GM18526 (cell line): ENCODE measurements around the gene OPCML.

Source experiments
- POLR2A ChIP-seq: IDR thresholded peaks from 3 replicates; pipeline ENCODE4 v1.6.1; 2011; ENCODE audit not compliant: insufficient read length; ENCODE audit errors: extremely low read depth

Gene OPCML

GRCh38 chr11:132910011-132910760 is 622.1 kb downstream of the OPCML start:
- no peak for TF ChIP-seq POLR2A

- no peak for TF ChIP-seq POLR2A
These were observed 623.2 kb downstream of the OPCML start for GRCh38 chr11:132909021-132909606.

GRCh38 chr11:132908414-132908810 is 623.9 kb downstream of the OPCML start:
- no peak for TF ChIP-seq POLR2A

- no peak for TF ChIP-seq POLR2A
These were observed 624.5 kb downstream of the OPCML start for GRCh38 chr11:132907651-132908413.

GRCh38 chr11:132904607-132905006 is 627.7 kb downstream of the OPCML start:
- TF ChIP-seq POLR2A = no peak

GRCh38 chr11:132904091-132904490 is 628.2 kb downstream of the OPCML start:
- no peak for TF ChIP-seq POLR2A

GRCh38 chr11:132901638-132902471 is 630.4 kb downstream of the OPCML start:
- TF ChIP-seq POLR2A = no peak

GRCh38 chr11:132898676-132899075 is 633.6 kb downstream of the OPCML start:
- no peak for TF ChIP-seq POLR2A

DNA sequence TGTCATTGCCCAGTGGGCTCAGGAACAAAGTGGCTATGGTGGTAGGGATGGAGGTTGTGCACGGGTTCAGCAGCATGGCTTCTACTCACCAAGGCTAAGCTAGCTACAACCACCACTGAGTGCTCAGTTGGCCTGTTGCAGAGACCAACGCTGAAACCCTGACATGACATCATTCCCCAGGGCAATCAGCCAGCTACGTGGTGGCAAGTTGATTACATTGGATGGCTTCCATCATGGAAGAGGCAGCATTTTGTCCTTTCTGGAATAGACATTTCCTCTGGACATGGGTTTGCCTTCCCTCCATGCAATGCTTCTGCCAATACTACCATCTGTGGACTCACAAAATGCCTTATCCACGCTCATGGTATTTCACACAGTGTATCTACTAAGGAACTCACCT is 634.3 kb downstream of the OPCML start:
- no peak for TF ChIP-seq POLR2A

DNA sequence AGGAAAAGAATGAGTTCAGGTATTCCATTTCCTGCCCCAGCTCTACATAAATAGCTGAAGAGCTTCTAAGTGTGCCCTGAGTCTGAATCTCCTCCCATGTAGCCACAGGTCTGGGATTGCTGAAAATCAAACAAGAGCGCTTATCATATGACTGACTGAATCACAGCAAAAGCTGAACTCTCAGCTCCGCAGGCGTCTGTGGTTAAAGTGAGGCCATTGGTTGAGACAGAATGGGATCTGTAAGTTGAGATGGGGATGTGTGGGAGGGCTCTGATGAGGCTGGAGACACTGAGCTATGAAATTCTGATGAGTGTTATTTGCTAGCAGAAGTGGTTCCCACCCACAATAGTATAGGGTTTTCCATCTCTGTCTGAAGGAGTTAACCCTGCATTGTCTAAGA is 637.0 kb downstream of the OPCML start:
- no peak for TF ChIP-seq POLR2A

GRCh38 chr11:132894606-132895005 is 637.7 kb downstream of the OPCML start:
- TF ChIP-seq POLR2A = no peak

- no peak for TF ChIP-seq POLR2A
These were observed 639.4 kb downstream of the OPCML start for GRCh38 chr11:132892876-132893275.

- TF ChIP-seq POLR2A = no peak
These were observed 644.1 kb downstream of the OPCML start for GRCh38 chr11:132888226-132888625.

DNA sequence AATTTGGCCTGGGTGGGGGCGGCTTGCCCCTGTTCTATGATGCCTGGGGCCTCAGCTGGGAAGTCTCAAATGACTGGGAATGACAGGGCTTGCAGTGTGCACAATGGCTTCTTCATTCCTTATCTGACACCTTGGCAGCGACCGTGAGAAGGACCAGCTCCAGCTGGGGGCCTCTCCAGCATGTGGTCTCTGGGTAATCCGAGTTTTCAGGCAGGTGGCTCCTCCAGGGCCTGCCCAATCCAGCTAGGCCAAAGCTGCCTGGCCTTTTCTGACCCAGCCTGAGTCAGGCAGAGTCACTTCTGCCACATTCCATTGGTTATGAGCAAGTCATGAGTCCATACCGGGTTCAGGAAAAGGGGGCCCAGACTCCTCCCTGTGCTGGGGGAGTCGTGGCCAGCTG is 646.0 kb downstream of the OPCML start:
- TF ChIP-seq POLR2A = no peak

- no peak for TF ChIP-seq POLR2A
These were observed 649.1 kb downstream of the OPCML start for GRCh38 chr11:132883241-132883640.
